Right ventricle myocardium inferior (tissue), 1 donor: Measurements from ENCODE around the gene ZNRF3. TPM values are rescaled to one million over a fixed set of nuclear protein-coding genes. Genes with fewer than 3 reads are reported as not detected.
A peak's percentile ranks its signal among the peaks of the same experiment; 100 is the strongest.
"Not testable (repeated sequence)": the region's sequence is repeated elsewhere in the genome, so short reads cannot be mapped to it uniquely, and the experiment has no call there.

Experiments
- ATAC-seq: fragments of 200-7000 bp; cut with Tn5 transposase; one replicate; pipeline ENCODE4 v1.9.1; 2020; ENCODE audit warnings: mild to moderate bottlenecking, moderate library complexity
- DNase-seq: peaks from one replicate; pipeline ENCODE4 v3.0.0; 2021; ENCODE audit errors: missing footprints
- intact Hi-C: fragments of 100-400 bp; cut with DNase I; formaldehyde crosslinking; loops from one replicate; pipeline ENCODE4 v1.11.0; 2022
- long read RNA-seq: library from polyadenylated mRNA; unstranded; transcript quantifications from one replicate; pipeline ENCODE4 v2.0.0, GENCODE V29; 2021
- total RNA-seq: library from RNA; stranded (reverse); fragmentation: NEBNext Ultra II Directional; extraction: Animal tissue kit (Norgen Biotek cat#: 25700); gene quantifications from one replicate; pipeline ENCODE4 v1.2.1, GENCODE V29; 2021
- donor health status: DM: no; HTN: yes; CAD: no; lungs with severe emphysema.

The ZNRF3 gene
- total RNA-seq = 5.4 TPM
- long read RNA-seq, full-length matches to known transcripts = 3 of 9 reads
- long read RNA-seq, partial matches to known transcripts = 5 of 9 reads
- long read RNA-seq, other reads (novel, unspliced or antisense) = 1 of 9 reads

DNA sequence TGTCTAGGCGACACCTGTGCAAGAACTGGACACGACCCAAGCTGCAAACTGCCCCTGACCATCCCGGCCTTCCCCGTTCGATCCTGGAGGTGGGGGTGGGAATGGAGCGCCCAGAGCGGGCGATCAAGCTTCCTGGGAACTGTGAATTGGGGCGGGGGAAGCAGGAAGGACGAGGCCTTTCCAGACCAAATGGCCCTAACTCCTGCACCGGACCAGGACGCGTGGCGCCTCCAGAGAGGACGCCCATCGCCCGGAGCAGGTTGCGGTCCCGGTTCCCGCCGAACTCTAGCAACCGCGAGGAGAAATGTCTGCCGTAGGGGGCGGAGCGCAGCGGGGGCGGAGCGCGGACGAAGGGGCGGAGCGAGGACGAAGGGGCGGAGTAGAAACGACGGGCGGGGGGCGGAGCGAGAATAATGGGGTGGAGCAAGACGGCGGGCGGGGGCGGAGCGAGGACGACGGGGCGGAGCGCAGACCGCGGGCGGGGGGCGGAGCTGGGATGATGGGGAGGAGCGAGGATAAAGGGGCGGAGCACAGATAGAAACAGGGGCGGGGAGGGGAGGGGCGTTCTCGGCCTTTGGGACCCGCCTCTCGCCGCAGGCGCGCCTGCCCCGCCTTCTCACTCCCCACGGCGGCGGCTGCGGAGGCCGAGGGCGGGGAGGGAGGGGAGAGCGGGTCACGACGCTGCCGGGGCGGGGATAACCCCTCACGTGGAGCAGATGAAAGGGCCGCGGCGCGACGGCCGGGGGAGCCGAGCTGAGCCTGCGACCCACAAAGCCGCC, at the start of gene ZNRF3:
ZNRF3 (plus strand) TSS at position 695 of the 779 bp plus-strand sequence. CDS start 195 bp downstream, outside the sequence.
- DNase-seq = peak; percentile 96
- intact Hi-C loops = no loop called here
- ATAC-seq = peak; percentile 98

DNA sequence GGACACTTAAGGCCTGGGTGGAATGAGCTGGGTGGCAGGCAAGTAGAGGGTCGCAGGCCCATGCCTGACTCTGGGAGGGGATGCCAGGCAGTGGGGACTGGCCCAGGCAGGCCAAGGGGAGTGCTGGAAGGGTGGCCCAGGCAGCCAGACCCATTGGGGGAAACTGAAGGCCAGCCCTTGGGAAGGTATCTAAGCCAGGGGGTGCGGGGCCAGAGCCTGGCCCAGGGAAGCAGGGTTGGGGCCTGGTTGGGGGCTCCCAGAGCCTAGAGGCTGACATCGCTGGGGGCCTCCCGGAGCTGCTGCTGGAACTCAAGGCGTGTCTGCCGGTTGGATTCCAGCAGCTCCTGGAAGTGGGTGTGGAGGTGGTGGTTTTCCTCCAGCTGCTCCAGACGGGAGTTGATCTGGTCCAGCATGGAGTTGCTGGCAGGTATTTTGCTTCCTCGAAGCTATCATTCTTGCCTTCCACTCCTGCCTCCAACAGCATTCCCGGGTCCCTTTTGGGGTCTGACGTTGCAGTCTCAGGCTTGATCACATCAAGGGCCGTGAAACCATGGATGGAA, 47.7 kb upstream of the ZNRF3 start:
- ATAC-seq (no peak), DNase-seq (no peak)
- intact Hi-C loops = no loop called here

DNA sequence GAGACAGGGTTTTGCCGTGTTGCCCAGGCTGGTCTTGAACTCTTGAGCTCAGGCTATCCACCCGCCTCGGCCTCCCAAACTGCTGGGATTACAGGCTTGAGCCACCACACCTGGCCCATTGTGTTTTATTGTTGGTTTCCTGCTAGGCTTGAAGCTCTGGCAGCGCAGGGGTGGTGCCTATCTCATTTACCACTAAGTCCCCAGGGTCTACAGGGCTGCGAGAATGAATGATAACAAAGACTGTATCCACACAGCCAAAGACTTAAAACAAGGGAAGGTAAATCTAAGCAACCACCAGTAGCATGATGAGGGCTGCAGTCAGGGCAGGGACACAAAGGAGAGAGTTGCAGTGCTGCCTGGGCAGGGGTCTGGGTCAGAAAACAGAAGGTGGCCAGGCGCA, 45.7 kb upstream of the ZNRF3 start:
- no peak for ATAC-seq
- intact Hi-C loops = no loop called here
- DNase-seq = no peak

DNA sequence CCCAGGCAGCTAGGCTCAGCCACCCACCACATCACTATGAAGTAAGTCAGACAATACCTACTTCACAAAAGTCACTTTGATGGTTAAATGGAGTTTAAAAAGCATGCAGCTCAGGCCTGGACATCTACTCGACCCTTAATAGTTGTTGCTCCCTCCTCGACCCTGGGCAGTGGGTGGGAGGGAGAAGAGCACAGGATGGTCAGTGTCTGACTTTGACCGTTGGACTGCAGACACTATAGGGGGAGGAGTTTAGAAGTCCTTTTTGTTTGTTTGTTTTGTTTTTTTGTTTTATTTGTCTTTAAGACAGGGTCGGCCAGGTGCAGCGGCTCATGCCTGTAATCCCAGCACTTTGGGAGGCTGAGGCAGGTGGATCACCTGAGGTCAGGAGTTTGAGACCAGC, 44.4 kb upstream of the ZNRF3 start:
- DNase-seq = no peak
- ATAC-seq = no peak
- intact Hi-C loops = no loop called here

DNA sequence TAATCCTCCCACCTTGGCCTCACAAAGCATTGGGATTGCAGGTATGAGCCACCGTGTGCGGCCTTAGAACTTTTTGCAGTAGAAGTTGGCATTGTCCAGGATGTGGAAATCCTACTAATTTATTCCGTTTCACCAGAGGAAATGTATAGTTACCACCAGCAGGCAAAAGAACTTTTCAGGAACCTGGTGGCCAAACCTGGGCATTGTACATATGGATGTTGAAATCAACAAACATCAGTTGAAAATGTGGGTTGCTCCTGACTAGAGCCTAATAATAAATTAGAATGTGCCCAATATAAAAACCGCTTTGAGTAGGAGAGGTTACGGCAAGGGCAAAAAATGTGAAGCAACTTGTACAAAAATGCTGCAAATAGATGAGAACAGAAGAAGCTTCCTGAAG, 42.3 kb upstream of the ZNRF3 start:
- DNase-seq = no peak
- no peak for ATAC-seq
- intact Hi-C loops = no loop called here

DNA sequence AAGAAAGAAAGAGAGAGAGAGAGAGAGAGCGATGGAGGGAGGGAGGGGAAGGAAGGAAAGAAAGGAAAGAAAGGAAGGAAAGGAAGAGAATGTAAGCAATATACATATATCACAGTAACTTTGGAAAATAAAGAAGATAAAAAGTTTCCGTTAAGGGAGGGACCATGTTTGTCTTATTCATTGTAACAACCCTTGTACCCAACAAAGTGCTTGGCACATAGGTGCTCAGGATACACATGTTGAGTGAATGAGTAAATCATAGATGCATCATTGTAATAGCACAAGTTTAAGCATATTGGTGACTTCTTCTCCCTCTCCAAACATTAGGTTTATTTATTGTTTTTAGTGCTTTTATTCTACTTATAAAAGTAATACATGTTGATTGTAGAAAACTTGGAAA, 39.7 kb upstream of the ZNRF3 start:
- intact Hi-C loops = no loop called here
- ATAC-seq (no peak), DNase-seq (no peak)

DNA sequence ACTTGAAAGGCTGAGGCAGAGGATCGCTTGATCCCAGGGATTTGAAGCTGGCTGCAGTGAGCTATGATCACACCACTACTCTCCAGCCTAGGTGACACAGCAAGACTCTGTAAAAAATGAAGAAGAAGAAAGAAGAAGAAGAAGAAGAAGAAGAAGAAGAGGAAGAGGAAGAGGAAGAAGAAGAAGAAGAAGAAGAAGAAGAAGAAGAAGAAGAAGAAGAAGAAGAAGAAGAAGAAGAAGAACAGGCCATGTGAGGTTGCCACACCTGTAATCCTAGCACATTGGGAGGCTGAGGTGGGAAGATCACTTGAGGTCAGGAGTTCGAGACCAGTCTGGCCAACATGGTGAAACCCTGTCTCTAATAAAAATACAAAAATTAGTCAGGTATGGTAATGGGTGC, 39.1 kb upstream of the ZNRF3 start:
- DNase-seq, ATAC-seq, intact Hi-C loops: not testable (repeated sequence)

DNA sequence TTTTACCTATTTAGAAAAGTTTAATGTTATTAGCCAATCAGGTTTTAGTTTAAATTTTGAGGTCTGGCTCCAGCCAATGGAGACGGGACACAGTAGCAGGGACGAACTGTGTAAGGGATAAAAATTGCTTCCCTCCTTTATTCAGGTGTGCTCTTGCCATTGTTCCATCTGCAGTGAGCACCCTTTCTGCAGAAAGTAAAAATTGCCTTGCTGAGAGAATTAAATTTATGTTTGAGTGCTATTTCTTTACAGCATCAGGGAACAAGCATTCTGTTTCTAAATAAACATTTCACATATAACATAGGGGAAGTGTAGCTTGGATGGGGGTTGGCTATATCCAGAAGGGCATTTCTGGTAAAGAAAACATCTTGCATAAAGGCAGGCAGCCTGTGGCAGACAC, 36.4 kb upstream of the ZNRF3 start:
- DNase-seq = no peak
- ATAC-seq = no peak
- intact Hi-C loops = no loop called here

DNA sequence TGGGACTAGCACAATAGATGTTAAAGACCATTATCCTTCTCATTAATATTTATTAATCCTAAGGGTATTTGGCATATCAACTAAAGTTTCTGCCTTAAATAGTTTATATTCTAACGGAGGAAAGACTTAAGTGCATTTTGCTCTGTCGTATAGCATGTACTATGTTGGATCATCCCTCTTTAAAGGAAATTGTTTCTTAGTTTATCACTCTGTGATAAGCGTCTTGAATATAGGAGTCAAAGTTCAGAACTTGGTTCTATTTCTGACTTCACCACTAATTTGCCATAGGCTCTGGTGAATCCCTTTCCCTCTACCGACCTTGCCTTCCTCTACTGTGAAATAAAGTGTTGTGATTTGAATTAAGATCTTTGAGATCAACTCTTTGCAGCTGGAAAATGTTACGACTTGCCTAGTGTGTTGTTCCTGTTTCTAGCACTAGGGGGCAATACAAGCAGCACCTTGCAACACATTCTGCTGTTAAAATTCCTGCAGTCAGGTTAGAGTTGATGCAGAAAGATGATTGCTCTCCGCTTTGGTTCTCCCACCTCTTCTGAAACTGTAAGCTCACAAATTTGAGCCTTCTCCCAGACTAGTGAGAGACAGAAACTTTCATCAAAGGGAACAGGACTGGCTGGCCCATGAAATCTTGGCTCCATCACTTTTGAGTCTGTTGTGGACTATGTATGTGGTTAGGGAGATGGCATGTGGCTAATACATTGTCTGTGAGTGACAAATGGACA, 27.8 kb upstream of the ZNRF3 start:
- ATAC-seq (peak; percentile 56), DNase-seq (no peak)
- intact Hi-C loops = loop anchor here (1.0 kb wide), 2 partner anchors 185 to 299 kb away; no protein-coding TSS in a partner anchor

DNA sequence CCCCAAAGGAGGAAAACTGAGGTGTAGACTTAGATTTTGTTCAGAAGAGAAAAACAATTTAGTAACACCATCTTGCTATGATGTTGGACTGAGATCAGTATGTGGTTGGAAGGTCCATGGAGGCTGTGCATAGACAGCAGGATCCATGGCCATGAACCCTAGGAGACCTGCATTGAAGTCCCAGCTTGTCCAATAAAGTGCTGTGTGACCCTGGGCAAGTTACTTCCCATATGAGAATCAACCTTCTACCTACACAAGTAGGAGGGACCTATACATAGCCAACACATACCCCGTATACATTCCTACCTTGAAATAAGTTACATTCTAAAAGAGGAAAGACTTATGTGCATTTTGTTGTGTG, 27.3 kb upstream of the ZNRF3 start:
- DNase-seq (no peak), ATAC-seq (no peak)
- intact Hi-C loops = no loop called here

DNA sequence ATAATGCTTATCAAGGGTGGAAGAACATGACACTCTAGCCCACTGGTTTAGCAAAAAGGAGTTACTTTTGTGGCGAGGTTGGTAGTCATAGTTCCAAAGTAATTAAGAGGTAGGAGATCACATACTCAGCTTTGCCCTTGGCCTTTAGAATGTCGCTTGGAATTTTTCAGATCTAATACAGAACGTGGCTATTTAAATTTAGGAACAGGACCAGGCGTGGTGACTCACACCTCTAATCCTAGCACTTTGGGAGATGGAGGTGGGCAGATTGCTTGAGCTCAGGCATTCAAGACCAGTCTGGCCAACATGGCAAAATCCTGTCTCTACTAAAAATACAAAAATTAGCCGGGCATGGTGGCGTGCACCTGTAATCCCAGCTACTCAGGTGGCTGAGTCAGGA, 26.1 kb upstream of the ZNRF3 start:
- DNase-seq (no peak), ATAC-seq (no peak)
- intact Hi-C loops = no loop called here

DNA sequence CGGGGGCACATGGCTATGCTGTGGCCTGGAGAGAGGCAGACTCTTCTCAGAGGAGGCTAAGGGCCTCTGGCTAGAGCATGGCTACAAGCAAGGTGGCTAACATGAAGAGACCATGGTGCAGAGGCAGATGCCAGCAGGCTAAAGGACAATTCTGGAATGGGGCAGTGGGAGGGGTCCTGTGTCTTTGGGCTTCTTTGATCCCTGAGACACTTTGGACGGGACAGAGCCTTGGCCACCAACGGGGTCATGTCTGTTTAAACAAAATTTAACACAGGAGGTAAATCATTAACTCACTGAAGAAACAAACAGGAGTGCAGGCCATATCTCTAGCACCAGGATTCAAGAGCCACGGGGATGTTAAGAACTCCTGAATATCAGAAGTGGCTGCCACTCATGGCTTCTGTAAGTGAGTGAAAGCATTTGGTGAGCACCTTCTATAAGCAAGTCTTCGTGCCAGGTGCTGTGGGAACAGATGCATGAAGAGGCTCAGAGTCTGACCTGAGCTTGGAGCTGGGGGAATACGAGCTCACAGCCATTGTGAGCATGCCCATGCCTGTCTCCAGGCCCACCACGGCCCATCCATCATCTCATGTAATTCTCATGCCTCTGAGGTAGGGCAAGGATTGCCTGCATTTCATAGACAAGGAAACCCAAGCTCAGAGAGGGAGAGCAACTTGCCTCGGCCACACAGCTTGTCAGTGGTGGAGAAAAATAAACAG, 18.3 kb upstream of the ZNRF3 start:
- intact Hi-C loops = no loop called here
- ATAC-seq (no peak), DNase-seq (no peak)

DNA sequence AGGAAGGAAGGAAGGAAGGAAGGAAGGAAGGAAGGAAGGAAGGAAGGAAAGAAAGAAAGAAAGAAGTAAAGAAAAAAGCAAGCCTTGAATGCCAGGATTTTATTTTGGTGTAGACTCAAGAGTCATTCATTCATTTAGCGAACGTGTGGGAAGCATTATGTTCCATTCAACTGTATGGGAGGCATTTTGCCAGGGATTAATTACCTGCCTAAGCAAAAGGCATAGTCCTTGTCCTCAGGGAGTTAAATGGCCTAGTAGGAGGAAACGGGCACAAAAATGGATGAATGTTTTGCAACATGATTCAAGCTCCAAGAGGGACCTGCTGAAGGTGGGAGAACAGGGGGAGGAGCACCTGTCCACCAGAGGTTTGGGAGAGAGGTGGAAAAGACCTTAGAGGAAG, 16.2 kb upstream of the ZNRF3 start:
- intact Hi-C loops = no loop called here
- no peak for ATAC-seq
- DNase-seq = no peak

DNA sequence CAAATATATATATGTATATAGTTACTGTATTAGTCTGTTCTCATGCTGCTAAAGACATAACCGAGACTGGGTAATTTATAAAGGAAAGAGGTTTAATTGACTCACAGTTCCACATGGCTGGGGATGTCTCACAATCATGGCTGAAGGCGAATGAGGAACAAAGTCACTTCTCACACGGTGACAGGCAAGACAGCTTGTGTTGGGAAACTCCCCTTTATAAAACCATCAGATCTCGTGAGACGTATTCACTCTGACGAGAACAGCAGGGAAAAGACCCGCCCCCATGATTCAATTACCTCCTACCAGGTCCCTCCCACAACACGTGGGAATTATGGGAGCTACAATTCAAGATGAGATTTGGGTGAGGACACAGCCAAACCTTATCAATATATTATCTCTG, 15.0 kb upstream of the ZNRF3 start:
- ATAC-seq, DNase-seq, intact Hi-C loops: not testable (repeated sequence)

DNA sequence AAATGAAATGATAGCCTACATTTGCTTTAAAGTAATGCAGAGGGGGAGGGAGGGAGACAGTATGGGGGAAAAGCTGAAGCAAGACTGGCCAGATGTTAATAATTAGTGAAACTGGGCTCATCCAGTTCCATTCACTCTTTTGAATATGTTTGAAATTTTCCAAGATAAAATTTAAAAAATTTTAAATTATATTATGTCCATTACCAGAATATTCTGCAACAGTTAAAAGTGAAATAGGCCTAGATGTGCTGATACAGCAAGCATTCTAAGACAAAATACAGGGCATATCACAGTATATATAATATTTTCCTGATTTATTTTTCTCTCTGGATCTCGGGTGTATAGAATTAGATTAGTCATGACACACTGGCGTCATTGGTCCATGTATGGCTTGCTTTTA, 13.6 kb upstream of the ZNRF3 start:
- ATAC-seq = no peak
- no peak for DNase-seq
- intact Hi-C loops = no loop called here

DNA sequence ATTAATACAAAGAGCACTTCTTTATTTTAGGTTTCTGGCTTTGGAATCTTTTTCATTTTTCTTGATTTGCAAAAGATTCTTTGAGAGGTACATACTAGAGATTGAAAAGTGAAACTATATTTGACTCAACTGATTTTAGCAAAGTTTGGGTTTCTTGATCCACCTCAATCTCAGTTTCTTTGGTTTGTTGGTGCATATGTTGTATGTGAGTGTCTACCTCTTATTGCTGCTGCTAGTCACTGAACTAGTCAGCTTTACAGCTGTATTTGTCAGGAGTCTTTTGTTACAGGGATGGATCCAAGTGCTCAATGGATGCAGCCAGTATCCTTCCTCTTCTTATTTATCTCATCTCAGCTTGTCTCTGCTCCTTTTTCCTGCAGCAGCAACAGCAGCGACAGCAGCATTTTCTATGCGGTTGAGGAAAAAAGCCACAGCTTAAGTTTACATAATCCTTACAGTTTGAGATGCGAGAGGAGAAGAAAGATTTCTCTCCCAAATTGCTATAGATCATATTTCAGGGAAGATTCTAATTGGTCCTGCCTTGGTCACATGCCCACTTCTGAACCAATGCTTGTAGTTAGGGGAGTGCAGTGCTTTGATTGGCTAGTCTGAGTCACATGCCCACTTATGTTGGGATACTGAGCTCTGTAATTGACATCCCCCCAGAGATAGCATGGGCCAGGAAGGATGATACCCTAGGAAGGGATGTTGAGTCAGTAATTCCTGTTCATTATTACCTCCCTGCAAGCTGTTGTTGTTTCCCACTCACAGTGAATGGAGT, 10.0 kb upstream of the ZNRF3 start:
- ATAC-seq = no peak
- DNase-seq = no peak
- intact Hi-C loops = no loop called here

DNA sequence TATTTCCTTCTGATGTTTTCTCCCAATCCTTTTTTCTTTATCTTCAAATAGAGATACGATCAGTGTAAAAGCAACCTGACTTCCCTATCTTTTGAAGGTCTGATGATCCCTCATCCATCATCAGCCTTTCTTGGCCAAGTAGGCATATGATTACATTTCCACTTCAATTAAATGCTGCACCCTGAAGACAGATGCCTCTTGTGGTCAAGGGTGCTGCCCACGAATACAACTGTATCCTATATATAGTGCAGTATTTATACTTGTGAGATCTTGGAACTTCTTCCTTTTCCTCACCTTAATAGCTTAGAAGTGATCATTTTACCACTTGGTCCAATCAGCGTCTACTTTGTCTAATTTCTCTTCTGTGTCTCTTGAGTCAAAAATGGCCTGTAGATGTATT, 9.3 kb upstream of the ZNRF3 start:
- intact Hi-C loops = no loop called here
- no peak for DNase-seq
- ATAC-seq = no peak

DNA sequence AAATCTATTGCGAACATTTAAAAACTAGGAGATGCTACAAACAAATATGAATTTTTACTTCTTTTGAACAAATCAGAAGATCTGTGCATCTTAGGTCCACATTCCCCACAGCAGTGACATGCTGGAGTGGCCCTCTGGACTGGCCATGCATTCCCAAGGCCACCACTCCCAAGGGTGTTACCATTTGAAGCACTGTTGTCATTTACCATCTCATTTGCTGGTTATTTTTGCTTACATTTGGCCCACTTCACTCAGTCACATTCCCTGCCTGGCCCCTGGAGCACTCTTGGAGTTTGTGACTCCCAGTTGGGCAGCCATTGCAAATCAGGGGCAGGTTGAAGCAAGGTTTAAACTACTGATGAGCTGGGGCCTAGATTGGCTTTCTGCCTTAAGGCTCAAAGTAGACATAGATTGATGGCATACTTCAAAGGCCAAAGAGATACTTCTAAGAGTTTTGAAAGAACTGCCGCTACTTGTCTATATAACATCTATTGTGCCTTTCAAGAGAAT, 8.5 kb upstream of the ZNRF3 start:
- ATAC-seq (no peak), DNase-seq (no peak)
- intact Hi-C loops = no loop called here
